GM12878 (cell line): ENCODE data around the gene RETN. TPM values are rescaled to one million over a fixed set of nuclear protein-coding genes. Genes with fewer than 3 reads are reported as not detected.

Experiments
- ATAC-seq: fragments of 200-7000 bp; cut with Tn5 transposase; 3 replicates; pipeline ENCODE4 v1.9.1; 2020; ENCODE audit warnings: mild to moderate bottlenecking, moderate library complexity
- BruUV-seq: library from RNA; stranded (reverse); fragments of 400-500 nt; replicated peaks from 2 replicates; lab custom pipeline; 2021; lab: Mats Ljungman, UMichigan
- CTCF ChIA-PET: fragments of 300-600 bp; sonication (Branson Sonifier 250); formaldehyde crosslinking; extraction: SDS; loops from one replicate; lab custom pipeline; 2021; ENCODE audit warnings: inconsistent platforms; lab: Yijun Ruan, JAX
- POLR2A ChIA-PET: fragments of 350-600 bp; formaldehyde crosslinking; extraction: SDS; loops from one replicate; lab custom pipeline; 2021; ENCODE audit warnings: inconsistent platforms; lab: Charles Lee
- RAD21 ChIA-PET: fragments of 300-600 bp; sonication (Branson Sonifier 250); formaldehyde crosslinking; loops from one replicate; lab custom pipeline; 2023; ENCODE audit warnings: antibody characterized with exemption; ENCODE audit not compliant: unreplicated experiment; lab: Charles Lee
- SMC1A ChIA-PET: fragments of 300-600 bp; sonication (Branson Sonifier 250); formaldehyde crosslinking; loops from one replicate; lab custom pipeline; 2023; ENCODE audit not compliant: unreplicated experiment, uncharacterized antibody; lab: Charles Lee
- DNase-seq: peaks from one replicate; pipeline ENCODE4 v3.0.0-alpha.2; 2011; ENCODE audit warnings: low read depth, low spot score
- FAIRE-seq: peaks from 3 replicates; lab custom pipeline; 2011; peaks lifted over from hg19 to GRCh38; lab: Jason Lieb, UNC
- H2AFZ ChIP-seq: 2 replicates; pipeline ENCODE4 v1.6.0; 2011; ENCODE audit warnings: low read depth, low read length, control low read depth; ENCODE audit not compliant: control insufficient read depth
- H3K27ac ChIP-seq: 2 replicates; pipeline ENCODE4 v1.5.1; 2011; ENCODE audit warnings: control low read depth; ENCODE audit not compliant: control insufficient read depth, insufficient read depth
- H3K27me3 ChIP-seq, 2 experiments: replicated peaks in 1 of 2; 2 replicates each; pipeline versions ENCODE4 v1.6.0 to v1.6.1; 2011; ENCODE audit warnings: low read length in 1 of 2; ENCODE audit not compliant: control insufficient read depth in 2 of 2, insufficient read depth in 2 of 2
- H3K36me3 ChIP-seq, 2 experiments: 2 replicates each; pipeline ENCODE4 v1.5.1; 2011; ENCODE audit warnings: low read length in 1 of 2; ENCODE audit not compliant: control insufficient read depth in 2 of 2, insufficient read depth in 2 of 2
- H3K4me1 ChIP-seq: 2 replicates; pipeline ENCODE4 v1.6.1; 2011; ENCODE audit warnings: mild to moderate bottlenecking, low read length, moderate library complexity, mixed read lengths; ENCODE audit not compliant: control insufficient read depth, insufficient read depth
- H3K4me2 ChIP-seq: 2 replicates; pipeline ENCODE4 v1.6.0; 2011; ENCODE audit warnings: control low read depth; ENCODE audit not compliant: control insufficient read depth, insufficient read depth
- H3K4me3 ChIP-seq: fragments of 200-600 bp; sonication (generic); 2 replicates; pipeline ENCODE4 v1.5.1; 2016
- H3K79me2 ChIP-seq: 2 replicates; pipeline ENCODE4 v1.6.0; 2011; ENCODE audit warnings: low read length; ENCODE audit not compliant: control insufficient read depth, insufficient read depth
- H3K9ac ChIP-seq: 2 replicates; pipeline ENCODE4 v1.8.0; 2011; ENCODE audit warnings: low read length, control low read depth, mixed read lengths; ENCODE audit not compliant: control insufficient read depth, insufficient read depth
- H3K9me3 ChIP-seq: replicated peaks from 3 replicates; pipeline ENCODE4 v1.5.1; 2011; ENCODE audit warnings: mild to moderate bottlenecking, low read length; ENCODE audit not compliant: control insufficient read depth, insufficient read depth
- H4K20me1 ChIP-seq: 2 replicates; pipeline ENCODE4 v1.6.0; 2011; ENCODE audit not compliant: control insufficient read depth, insufficient read depth
- BCLAF1 ChIP-seq: fragments of 450-650 bp; IDR thresholded peaks from 2 replicates; pipeline ENCODE4 v1.6.1; 2017; ENCODE audit warnings: antibody characterized with exemption, mild to moderate bottlenecking, moderate library complexity
- KDM1A ChIP-seq: fragments of 200-600 bp; sonication (generic); IDR thresholded peaks from 2 replicates; pipeline ENCODE4 v1.6.1; 2016; ENCODE audit warnings: borderline replicate concordance
- NFIC ChIP-seq: IDR thresholded peaks from 2 replicates; pipeline ENCODE4 v1.6.1; 2012; ENCODE audit warnings: low read depth, mild to moderate bottlenecking, inconsistent platforms, low read length, moderate library complexity
- NFYB ChIP-seq: IDR thresholded peaks from 2 replicates; pipeline ENCODE4 v1.6.1; 2011; ENCODE audit warnings: low read depth, mild to moderate bottlenecking, low read length, improper control_type of control experiment, moderate library complexity; ENCODE audit not compliant: insufficient read depth
- NRF1 ChIP-seq: conservative IDR thresholded peaks from 2 replicates; pipeline ENCODE4 v1.6.1; 2011; ENCODE audit warnings: mild to moderate bottlenecking, low read depth, low read length, improper control_type of control experiment
- PML ChIP-seq: IDR thresholded peaks from 2 replicates; pipeline ENCODE4 v1.6.1; 2012; ENCODE audit warnings: low read length, inconsistent platforms
- REST ChIP-seq: IDR thresholded peaks from 2 replicates; pipeline ENCODE4 v1.6.1; 2012; ENCODE audit warnings: mild to moderate bottlenecking, low read depth, low read length
- SIN3A ChIP-seq: IDR thresholded peaks from 2 replicates; pipeline ENCODE4 v1.6.1; 2012; ENCODE audit warnings: low read depth, low read length, improper control_type of control experiment
- STAT3 ChIP-seq: IDR thresholded peaks from 2 replicates; pipeline ENCODE4 v1.6.1; 2011; ENCODE audit warnings: low read depth, low read length, improper control_type of control experiment
- SUZ12 ChIP-seq: fragments of 200-600 bp; sonication (generic); IDR thresholded peaks from one replicate; pipeline ENCODE4 v1.6.1; 2018; ENCODE audit warnings: antibody characterized with exemption, mild to moderate bottlenecking; ENCODE audit not compliant: unreplicated experiment
- TCF3 ChIP-seq: IDR thresholded peaks from 2 replicates; pipeline ENCODE4 v1.6.1; 2012; ENCODE audit warnings: low read depth, mild to moderate bottlenecking, low read length, borderline replicate concordance; ENCODE audit not compliant: insufficient read depth
- TCF7 ChIP-seq: IDR thresholded peaks from 2 replicates; pipeline ENCODE4 v1.6.1; 2014; ENCODE audit warnings: antibody characterized with exemption, borderline replicate concordance
- YBX1 ChIP-seq: fragments of 450-650 bp; IDR thresholded peaks from 2 replicates; pipeline ENCODE4 v1.6.1; 2016; ENCODE audit warnings: antibody characterized with exemption
- ZNF24 ChIP-seq: fragments of 450-650 bp; IDR thresholded peaks from 2 replicates; pipeline ENCODE4 v1.6.1; 2017; ENCODE audit warnings: antibody characterized with exemption, mild to moderate bottlenecking
- ZNF622 ChIP-seq: fragments of 450-650 bp; IDR thresholded peaks from 2 replicates; pipeline ENCODE4 v1.6.1; 2017; ENCODE audit warnings: mild to moderate bottlenecking, inconsistent platforms
- ZSCAN29 ChIP-seq: fragments of 450-650 bp; IDR thresholded peaks from 2 replicates; pipeline ENCODE4 v1.6.1; 2017; ENCODE audit warnings: mild to moderate bottlenecking, moderate library complexity
- WGBS: methylation state at CpG from one replicate; pipeline ENCODE4 v1.1.6; 2016; ENCODE audit warnings: low lambda C conversion rate; ENCODE audit not compliant: insufficient replicate concordance, insufficient coverage; ENCODE audit errors: missing lambda C conversion rate; 5-methylcytosine and 5-hydroxymethylcytosine counted together
- in situ Hi-C: fragments of 300-500 bp; cut with MboI; formaldehyde crosslinking; loops from 9 replicates; pipeline ENCODE4 v1.14.3; 2018; ENCODE audit warnings: mixed read lengths
- intact Hi-C: fragments of 100-400 bp; cut with micrococcal nuclease; formaldehyde crosslinking; loops from one replicate; pipeline ENCODE4 v1.14.2; 2022; ENCODE audit not compliant: unreplicated experiment
- polyA plus RNA-seq, 11 experiments: library from polyadenylated mRNA; depleted of rRNA in 4 of 11; unstranded in 6 of 11; stranded (reverse) in 5 of 11; fragments of >200 nt; fragmentation: Nextera tagmentation in 4 of 11; fragmentation: Illumina TruSeq in 1 of 11; extraction: Ambion mirVana in 4 of 11; extraction: Trizol in 1 of 11; gene quantifications; 1 replicate in 1 of 11; 2 replicates in 10 of 11; pipeline versions ENCODE4 v1.2.1 to v1.2.3, GENCODE V29; 2011 to 2016; ENCODE audit warnings: inconsistent platforms in 2 of 11, missing spikeins in 2 of 11, low read depth in 1 of 11
- total RNA-seq, 4 experiments: library from RNA; depleted of rRNA in 3 of 4; stranded (reverse); fragments of >200 nt in 3 of 4; fragmentation: Illumina TruSeq in 1 of 4; extraction: Trizol in 1 of 4; gene quantifications; 2 replicates each; pipeline versions ENCODE4 v1.2.1 to v1.2.3, GENCODE V29; 2013 to 2021

Gene RETN
- total and polyA plus RNA-seq, 10 of the 15 experiments (the other 5 are each of a cell fraction or from before 2014, with no cell fraction given) = 0.26 TPM; not detected in 9

- POLR2A ChIA-PET = interaction anchor here (0.6 kb wide), 1 partner anchor 558 kb away, joined by 4 read pairs; no protein-coding TSS in a partner anchor
- Histone ChIP-seq H3K4me2 (no peak overlapping the region), H3K79me2 (peaks cover 18% of the 10 kb centered on the region)
Observed at GRCh38 chr19:7635670-7636069, 33.2 kb upstream of the RETN start.

More at GRCh38 chr19:7635670-7636069, 33.2 kb upstream of the RETN start:
- peaks cover 0 to 6% of the 10 kb centered on the region in 2 experiments; a peak in 1 of 4 replicates for H3K36me3 ChIP-seq
- H3K4me3 ChIP-seq = no peak overlapping the region
- ATAC-seq (no peak), FAIRE-seq (no peak), DNase-seq (no peak)
- no TSS peak for BruUV-seq
- H3K9ac ChIP-seq = no peak overlapping the region
- intact Hi-C loops (no loop called here), in situ Hi-C loops (no loop called here)
- CTCF ChIA-PET = interaction anchor here (0.7 to 0.8 kb wide), 2 partner anchors 67 to 107 kb away, joined by 3 to 4 read pairs; no protein-coding TSS in a partner anchor
- H3K4me1 ChIP-seq = peaks cover 15% of the 10 kb centered on the region
- H3K27ac ChIP-seq = no peak overlapping the region
- SMC1A ChIA-PET = no interaction called here
- no peak overlapping the region for H2AFZ ChIP-seq
- RAD21 ChIA-PET = no interaction called here
- H3K27me3 ChIP-seq = no peaks in the 10 kb centered on the region
- TF ChIP-seq NFIC (no peak), STAT3 (no peak), NRF1 (no peak), YBX1 (no peak), REST (no peak), TCF7 (no peak), SUZ12 (no peak), NFYB (no peak), PML (no peak), KDM1A (no peak), ZSCAN29 (no peak), ZNF622 (no peak), BCLAF1 (no peak), ZNF24 (no peak), TCF3 (no peak), SIN3A (no peak)
- WGBS = 87% methylated on average over 6 of the region's 6 CpGs
- H4K20me1 ChIP-seq = no peaks in the 10 kb centered on the region
- no peaks in the 10 kb centered on the region for H3K9me3 ChIP-seq
